LoVo (cell line): Measurements from ENCODE around the gene EXOC7.

Source experiments
- DNase-seq: peaks from one replicate; pipeline ENCODE4 v3.0.0-alpha.2; 2016; ENCODE audit warnings: low spot score

Gene EXOC7

GRCh38 chr17:76121932-76122430 is 18.4 kb upstream of the EXOC7 start:
- DNase-seq, result no peak

GRCh38 chr17:76120658-76121008 is 17.0 kb upstream of the EXOC7 start:
- no peak for DNase-seq

GRCh38 chr17:76119409-76120371 is 16.1 kb upstream of the EXOC7 start:
- DNase-seq, result no peak

- no peak for DNase-seq
These were observed 11.7 kb upstream of the EXOC7 start for GRCh38 chr17:76115138-76115754.

- DNase-seq, result no peak
These were observed 8.4 kb upstream of the EXOC7 start for GRCh38 chr17:76111956-76112355.

GRCh38 chr17:76107509-76107908 is 3.9 kb upstream of the EXOC7 start:
- peak; percentile 16 for DNase-seq

GRCh38 chr17:76106703-76107102 is 3.1 kb upstream of the EXOC7 start:
- DNase-seq, result no peak

GRCh38 chr17:76104896-76105231 is 1.3 kb upstream of the EXOC7 start:
- DNase-seq, result peak; percentile 10

GRCh38 chr17:76104140-76104895 is 731 bp upstream of the EXOC7 start:
- DNase-seq, result no peak

GRCh38 chr17:76102944-76103273 is 678 bp downstream of the EXOC7 start:
- DNase-seq, result no peak

- DNase-seq, result no peak
These were observed 5.8 kb downstream of the EXOC7 start for GRCh38 chr17:76097716-76098295.

- DNase-seq, result no peak
These were observed 7.6 kb downstream of the EXOC7 start for GRCh38 chr17:76095943-76096342.

GRCh38 chr17:76094046-76094445 is 9.5 kb downstream of the EXOC7 start:
- no peak for DNase-seq

GRCh38 chr17:76092526-76093413 is 10.8 kb downstream of the EXOC7 start:
- no peak for DNase-seq

- no peak for DNase-seq
These were observed 11.9 kb downstream of the EXOC7 start for GRCh38 chr17:76091526-76092286.

- no peak for DNase-seq
These were observed 13.0 kb downstream of the EXOC7 start for GRCh38 chr17:76090517-76091129.

- no peak for DNase-seq
These were observed 13.7 kb downstream of the EXOC7 start for GRCh38 chr17:76089680-76090516.

- DNase-seq, result no peak
These were observed 14.6 kb downstream of the EXOC7 start for GRCh38 chr17:76088868-76089576.
